SK-N-SH (cell line): ENCODE results near the gene CAPN10. TPM values are rescaled to one million over a fixed set of nuclear protein-coding genes. Genes with fewer than 3 reads are reported as not detected.

ENCODE experiments used
- CTCF ChIA-PET: fragments of 300-600, 350-600 bp; formaldehyde crosslinking; extraction: SDS; loops from one replicate; lab custom pipeline; 2021; lab: Yijun Ruan, JAX
- POLR2A ChIA-PET: fragments of 350-600 bp; sonication (Branson Sonifier 250); formaldehyde crosslinking; extraction: SDS; loops from one replicate; lab custom pipeline; 2020; ENCODE audit warnings: antibody characterized with exemption, inconsistent platforms; lab: Yijun Ruan, JAX
- DNase-seq: peaks from one replicate; pipeline ENCODE4 v3.0.0; 2012
- H2AFZ ChIP-seq: fragments of 200-600 bp; sonication (generic); 2 replicates; pipeline ENCODE4 v1.8.1; 2016; ENCODE audit warnings: antibody characterized with exemption, mild to moderate bottlenecking, low read depth
- H3F3A ChIP-seq: fragments of 200-600 bp; sonication (generic); replicated peaks from 2 replicates; pipeline ENCODE3; 2016; ENCODE audit warnings: antibody characterized with exemption, mild to moderate bottlenecking; ENCODE audit not compliant: insufficient read depth
- H3K27ac ChIP-seq, 2 experiments: fragments of 200-500 bp in 1 of 2; fragments of 200-600 bp in 1 of 2; sonication (Bioruptor generic) in 1 of 2; sonication (generic), shearing (Covaris generic) in 1 of 2; 2 replicates each; pipeline versions ENCODE4 v1.5.1 to v1.6.1; 2014 to 2016; ENCODE audit warnings: low read depth in 2 of 2, inconsistent platforms in 1 of 2, low read length in 1 of 2, mild to moderate bottlenecking in 1 of 2, mixed read lengths in 1 of 2
- H3K27me3 ChIP-seq: fragments of 200-600 bp; sonication (generic), shearing (Covaris generic); 2 replicates; pipeline ENCODE4 v1.6.1; 2016; ENCODE audit warnings: mixed run types; ENCODE audit not compliant: insufficient read depth
- H3K36me3 ChIP-seq, 2 experiments: fragments of 200-500 bp in 1 of 2; fragments of 200-600 bp in 1 of 2; sonication (Bioruptor generic) in 1 of 2; sonication (generic) in 1 of 2; replicated peaks in 1 of 2; 2 replicates each; pipeline versions ENCODE3 to v1.5.1; 2014 to 2016; ENCODE audit warnings: low read length in 1 of 2, mild to moderate bottlenecking in 1 of 2; ENCODE audit not compliant: insufficient read depth in 2 of 2, control insufficient read depth in 1 of 2
- H3K4me1 ChIP-seq, 2 experiments: fragments of 200-500 bp in 1 of 2; fragments of 200-600 bp in 1 of 2; sonication (Bioruptor generic) in 1 of 2; sonication (generic), shearing (Covaris generic) in 1 of 2; 2 replicates each; pipeline versions ENCODE4 v1.5.1 to v1.6.1; 2014 to 2016; ENCODE audit warnings: low read depth in 1 of 2, low read length in 1 of 2, mixed run types in 1 of 2; ENCODE audit not compliant: insufficient read depth in 2 of 2, control insufficient read depth in 1 of 2
- H3K4me2 ChIP-seq: fragments of 200-600 bp; sonication (generic), shearing (Covaris generic); 2 replicates; pipeline ENCODE4 v1.6.1; 2017; ENCODE audit warnings: mixed run types
- H3K4me3 ChIP-seq, 2 experiments: fragments of 200-500 bp in 1 of 2; fragments of 200-600 bp in 1 of 2; sonication (Bioruptor generic) in 1 of 2; sonication (generic), shearing (Covaris generic) in 1 of 2; 2 replicates each; pipeline versions ENCODE4 v1.5.1 to v1.8.1; 2014 to 2016; ENCODE audit warnings: low read depth in 2 of 2, inconsistent platforms in 1 of 2, low read length in 1 of 2, mild to moderate bottlenecking in 1 of 2, mixed read lengths in 1 of 2, moderate library complexity in 1 of 2
- H3K79me2 ChIP-seq: fragments of 200-600 bp; sonication (generic); 2 replicates; pipeline ENCODE4 v1.8.1; 2017; ENCODE audit warnings: mild to moderate bottlenecking; ENCODE audit not compliant: insufficient read depth
- H3K9ac ChIP-seq: fragments of 200-600 bp; sonication (generic); 2 replicates; pipeline ENCODE4 v1.6.1; 2017; ENCODE audit warnings: mixed run types
- H3K9me2 ChIP-seq: fragments of 200-600 bp; sonication (generic); 2 replicates; pipeline ENCODE4 v1.6.1; 2017; ENCODE audit warnings: mixed run types
- H3K9me3 ChIP-seq: fragments of 200-600 bp; sonication (generic); 2 replicates; pipeline ENCODE4 v1.6.1; 2017; ENCODE audit warnings: mixed run types, mild to moderate bottlenecking, moderate library complexity
- H4K20me1 ChIP-seq: fragments of 200-600 bp; sonication (generic); 2 replicates; pipeline ENCODE4 v1.6.1; 2017; ENCODE audit warnings: mild to moderate bottlenecking, mixed run types; ENCODE audit not compliant: insufficient read depth
- CHD2 ChIP-seq: fragments of 150-350 bp; IDR thresholded peaks from 2 replicates; pipeline ENCODE4 v1.6.1; 2018; ENCODE audit warnings: low read length; ENCODE audit not compliant: partially characterized antibody
- ELF1 ChIP-seq: IDR thresholded peaks from 2 replicates; pipeline ENCODE4 v1.4.0; 2012
- EZH2phosphoT487 ChIP-seq: fragments of 200-600 bp; sonication (generic); IDR thresholded peaks from 2 replicates; pipeline ENCODE4 v1.6.1; 2017; ENCODE audit warnings: low read depth, mixed run types, mild to moderate bottlenecking, antibody characterized with exemption, moderate library complexity, borderline replicate concordance
- FOSL2 ChIP-seq: IDR thresholded peaks from 2 replicates; pipeline ENCODE4 v1.4.0; 2012; ENCODE audit warnings: low read depth, mild to moderate bottlenecking, moderate library complexity, borderline replicate concordance
- FOXJ3 ChIP-seq: sonication (generic); formaldehyde crosslinking; IDR thresholded peaks from 2 replicates; pipeline ENCODE4 v1.5.1; 2020; ENCODE audit warnings: mild to moderate bottlenecking, missing genetic modification reagents
- FOXM1 ChIP-seq: IDR thresholded peaks from 2 replicates; pipeline ENCODE4 v1.4.0; 2012; ENCODE audit warnings: low read depth, mild to moderate bottlenecking
- GATA2 ChIP-seq: sonication (generic); formaldehyde crosslinking; IDR thresholded peaks from 2 replicates; pipeline ENCODE4 v1.5.0; 2020; ENCODE audit warnings: mild to moderate bottlenecking, missing genetic modification reagents
- MEF2A ChIP-seq: IDR thresholded peaks from 2 replicates; pipeline ENCODE4 v1.4.0; 2012; ENCODE audit warnings: low read depth, borderline replicate concordance
- MXI1 ChIP-seq: IDR thresholded peaks from 2 replicates; pipeline ENCODE4 v1.6.1; 2012; ENCODE audit warnings: mild to moderate bottlenecking, low read depth, low read length, improper control_type of control experiment
- NFIC ChIP-seq: IDR thresholded peaks from 2 replicates; pipeline ENCODE4 v1.4.0; 2012; ENCODE audit warnings: borderline replicate concordance
- NRF1 ChIP-seq: IDR thresholded peaks from 2 replicates; pipeline ENCODE4 v1.6.1; 2012; ENCODE audit warnings: low read depth, mild to moderate bottlenecking, low read length
- RAD21 ChIP-seq: IDR thresholded peaks from 2 replicates; pipeline ENCODE4 v1.6.1; 2012; ENCODE audit warnings: mild to moderate bottlenecking, low read length
- RFX5 ChIP-seq: IDR thresholded peaks from 2 replicates; pipeline ENCODE4 v1.6.1; 2012; ENCODE audit warnings: mild to moderate bottlenecking, improper control_type of control experiment, low read length
- SIN3A ChIP-seq: IDR thresholded peaks from 2 replicates; pipeline ENCODE4 v1.6.1; 2012; ENCODE audit warnings: low read depth, mild to moderate bottlenecking, low read length, moderate library complexity, borderline replicate concordance
- SMC3 ChIP-seq: IDR thresholded peaks from 2 replicates; pipeline ENCODE4 v1.6.1; 2012; ENCODE audit warnings: low read depth, low read length, improper control_type of control experiment
- TCF12 ChIP-seq: IDR thresholded peaks from 2 replicates; pipeline ENCODE4 v1.4.0; 2012
- TEAD4 ChIP-seq: IDR thresholded peaks from 2 replicates; pipeline ENCODE4 v1.4.0; 2012; ENCODE audit warnings: mild to moderate bottlenecking, borderline replicate concordance; ENCODE audit not compliant: insufficient read depth
- WGBS: methylation state at CpG from one replicate; pipeline ENCODE4 v1.1.6; 2017; ENCODE audit warnings: low lambda C conversion rate; 5-methylcytosine and 5-hydroxymethylcytosine counted together
- polyA plus RNA-seq, 3 experiments: library from polyadenylated mRNA; depleted of rRNA; stranded (reverse); fragments of >200 nt; gene quantifications; 2 replicates each; pipeline ENCODE4 v1.2.3, GENCODE V29; 2012
- TF ChIP-seq, protein P1 (sequence below): fragments of 200-600 bp; sonication (generic); IDR thresholded peaks from 2 replicates; pipeline ENCODE4 v1.6.1; 2017; ENCODE audit warnings: antibody characterized with exemption, mild to moderate bottlenecking, moderate library complexity
- TF ChIP-seq, protein P2 (sequence below): fragments of 150-350 bp; IDR thresholded peaks from 2 replicates; pipeline ENCODE4 v1.6.1; 2016; ENCODE audit warnings: mild to moderate bottlenecking, low read depth, low read length
- TF ChIP-seq, protein P3 (sequence below): IDR thresholded peaks from 2 replicates; pipeline ENCODE4 v1.4.0; 2012; ENCODE audit warnings: low read depth, borderline replicate concordance
- TF ChIP-seq, protein P4 (sequence below): IDR thresholded peaks from 2 replicates; pipeline ENCODE4 v1.6.1; 2012; ENCODE audit warnings: mild to moderate bottlenecking, low read depth, low read length, moderate library complexity
- TF ChIP-seq, protein P5 (sequence below): fragments of 150-350 bp; IDR thresholded peaks from 2 replicates; pipeline ENCODE4 v1.6.1; 2017; ENCODE audit warnings: antibody characterized with exemption, low read length, low read depth, borderline replicate concordance

Gene CAPN10
- polyA plus RNA-seq, 1 of the 3 experiments (the other 2 are of a cell fraction) = 24.0 TPM

DNA sequence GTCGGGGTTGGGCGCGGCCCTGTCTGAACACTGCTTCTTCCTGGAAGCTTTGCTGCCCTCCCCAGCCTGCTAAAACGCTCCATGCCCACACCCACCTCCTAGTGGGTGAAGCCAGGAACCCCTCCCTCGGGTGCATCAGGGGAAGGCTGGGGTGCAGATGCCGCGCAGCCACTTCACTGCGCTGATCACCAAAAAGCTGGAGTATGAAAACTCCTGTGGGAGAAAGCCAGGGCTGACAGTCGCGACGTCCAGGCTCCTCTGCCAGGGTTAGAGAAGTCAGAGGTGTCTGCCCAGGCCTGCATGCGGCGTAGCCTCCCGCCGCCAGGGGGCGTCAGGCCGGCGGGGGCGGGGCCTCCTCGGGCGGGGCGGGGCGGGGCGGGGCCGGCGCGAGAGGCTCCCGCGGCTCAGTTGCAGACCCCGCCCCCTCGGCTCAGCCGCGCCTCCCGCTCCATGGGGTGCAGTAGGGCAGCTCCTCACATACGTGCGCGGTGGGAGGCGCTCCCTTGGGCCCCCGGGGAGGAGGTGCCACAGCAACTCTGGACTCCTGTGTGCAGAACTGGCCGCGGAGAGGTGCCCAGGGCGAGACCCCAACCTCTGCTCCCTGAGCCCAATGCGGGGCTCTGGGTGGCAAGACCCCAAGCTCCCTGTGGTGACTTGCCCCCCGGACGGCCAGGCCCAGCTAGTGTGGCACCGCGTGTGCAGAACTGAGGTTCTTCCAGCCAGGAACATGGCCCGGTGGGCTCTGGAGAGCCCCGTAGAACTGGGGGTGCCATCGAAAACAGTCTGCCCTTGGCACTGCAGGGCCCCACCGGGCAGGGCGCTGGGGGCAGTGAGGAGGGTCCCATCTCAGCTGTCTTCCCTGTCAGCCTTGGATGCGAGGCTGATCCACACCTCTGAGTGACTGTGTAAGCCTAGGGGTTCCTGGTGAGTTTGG, 20.1 kb upstream of the CAPN10 start:
- ChIA-PET CTCF (interaction anchor here (0.6 to 2.9 kb wide), 19 partner anchors 10 to 579 kb away, joined by 3 to 31 read pairs (median 5); partner anchors contain the start of gene CAPN10), POLR2A (interaction anchor here (0.7 to 2.6 kb wide), 3 partner anchors 10 to 20 kb away, joined by 3 to 18 read pairs (median 3); partner anchors contain the start of gene CAPN10)
- peak overlapping the region; percentile 74 to 80 for H3K27ac ChIP-seq
- H3K4me2 ChIP-seq = peak overlapping the region; percentile 98
- peaks cover 36 to 42% of the 10 kb centered on the region in 2 experiments for H3K4me1 ChIP-seq
- 4% methylated on average over 15 of the region's 53 CpGs for WGBS
- H3K9me3 ChIP-seq = no peaks in the 10 kb centered on the region
- peaks cover 0 to 7% of the 10 kb centered on the region in 2 experiments for H3K36me3 ChIP-seq
- peak; percentile 92 for DNase-seq
- H2AFZ ChIP-seq = peak overlapping the region; percentile 91
- H3K27me3 ChIP-seq = no peaks in the 10 kb centered on the region
- peak overlapping the region; percentile 70 to 73 for H3K4me3 ChIP-seq
- peaks cover 16% of the 10 kb centered on the region for H3F3A ChIP-seq
- peaks cover 35% of the 10 kb centered on the region for H3K79me2 ChIP-seq
- H3K9ac ChIP-seq = peak overlapping the region; percentile 64
- H4K20me1 ChIP-seq = 0 out of 2 replicates have a peak, but pooled peaks cover 12% of the 10 kb centered on the region
- H3K9me2 ChIP-seq = no peaks in the 10 kb centered on the region
- TF ChIP-seq CHD2 (peak; percentile 14), NFIC (no peak), TEAD4 (no peak), SIN3A (no peak), RAD21 (peak; percentile 19), MEF2A (no peak), FOXM1 (no peak), ELF1 (0 out of 2 replicates have a peak, but pooled peaks have one; percentile 7), RFX5 (no peak), TCF12 (no peak), FOSL2 (no peak), SMC3 (no peak; the same call in 1 of the 2 replicates), NRF1 (peak; percentile 47), FOXJ3 (CRISPR knock-in tag) (no peak), GATA2 (CRISPR knock-in tag) (no peak), EZH2phosphoT487 (no peak), MXI1 (no peak; the same call in 1 of the 2 replicates)
- TF ChIP-seq, protein P1, sequence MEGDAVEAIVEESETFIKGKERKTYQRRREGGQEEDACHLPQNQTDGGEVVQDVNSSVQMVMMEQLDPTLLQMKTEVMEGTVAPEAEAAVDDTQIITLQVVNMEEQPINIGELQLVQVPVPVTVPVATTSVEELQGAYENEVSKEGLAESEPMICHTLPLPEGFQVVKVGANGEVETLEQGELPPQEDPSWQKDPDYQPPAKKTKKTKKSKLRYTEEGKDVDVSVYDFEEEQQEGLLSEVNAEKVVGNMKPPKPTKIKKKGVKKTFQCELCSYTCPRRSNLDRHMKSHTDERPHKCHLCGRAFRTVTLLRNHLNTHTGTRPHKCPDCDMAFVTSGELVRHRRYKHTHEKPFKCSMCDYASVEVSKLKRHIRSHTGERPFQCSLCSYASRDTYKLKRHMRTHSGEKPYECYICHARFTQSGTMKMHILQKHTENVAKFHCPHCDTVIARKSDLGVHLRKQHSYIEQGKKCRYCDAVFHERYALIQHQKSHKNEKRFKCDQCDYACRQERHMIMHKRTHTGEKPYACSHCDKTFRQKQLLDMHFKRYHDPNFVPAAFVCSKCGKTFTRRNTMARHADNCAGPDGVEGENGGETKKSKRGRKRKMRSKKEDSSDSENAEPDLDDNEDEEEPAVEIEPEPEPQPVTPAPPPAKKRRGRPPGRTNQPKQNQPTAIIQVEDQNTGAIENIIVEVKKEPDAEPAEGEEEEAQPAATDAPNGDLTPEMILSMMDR = peak; percentile 72
- TF ChIP-seq, protein P2, sequence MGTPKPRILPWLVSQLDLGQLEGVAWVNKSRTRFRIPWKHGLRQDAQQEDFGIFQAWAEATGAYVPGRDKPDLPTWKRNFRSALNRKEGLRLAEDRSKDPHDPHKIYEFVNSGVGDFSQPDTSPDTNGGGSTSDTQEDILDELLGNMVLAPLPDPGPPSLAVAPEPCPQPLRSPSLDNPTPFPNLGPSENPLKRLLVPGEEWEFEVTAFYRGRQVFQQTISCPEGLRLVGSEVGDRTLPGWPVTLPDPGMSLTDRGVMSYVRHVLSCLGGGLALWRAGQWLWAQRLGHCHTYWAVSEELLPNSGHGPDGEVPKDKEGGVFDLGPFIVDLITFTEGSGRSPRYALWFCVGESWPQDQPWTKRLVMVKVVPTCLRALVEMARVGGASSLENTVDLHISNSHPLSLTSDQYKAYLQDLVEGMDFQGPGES = no peak
- TF ChIP-seq, protein P3, sequence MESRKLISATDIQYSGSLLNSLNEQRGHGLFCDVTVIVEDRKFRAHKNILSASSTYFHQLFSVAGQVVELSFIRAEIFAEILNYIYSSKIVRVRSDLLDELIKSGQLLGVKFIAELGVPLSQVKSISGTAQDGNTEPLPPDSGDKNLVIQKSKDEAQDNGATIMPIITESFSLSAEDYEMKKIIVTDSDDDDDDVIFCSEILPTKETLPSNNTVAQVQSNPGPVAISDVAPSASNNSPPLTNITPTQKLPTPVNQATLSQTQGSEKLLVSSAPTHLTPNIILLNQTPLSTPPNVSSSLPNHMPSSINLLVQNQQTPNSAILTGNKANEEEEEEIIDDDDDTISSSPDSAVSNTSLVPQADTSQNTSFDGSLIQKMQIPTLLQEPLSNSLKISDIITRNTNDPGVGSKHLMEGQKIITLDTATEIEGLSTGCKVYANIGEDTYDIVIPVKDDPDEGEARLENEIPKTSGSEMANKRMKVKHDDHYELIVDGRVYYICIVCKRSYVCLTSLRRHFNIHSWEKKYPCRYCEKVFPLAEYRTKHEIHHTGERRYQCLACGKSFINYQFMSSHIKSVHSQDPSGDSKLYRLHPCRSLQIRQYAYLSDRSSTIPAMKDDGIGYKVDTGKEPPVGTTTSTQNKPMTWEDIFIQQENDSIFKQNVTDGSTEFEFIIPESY = no peak
- TF ChIP-seq, protein P4, sequence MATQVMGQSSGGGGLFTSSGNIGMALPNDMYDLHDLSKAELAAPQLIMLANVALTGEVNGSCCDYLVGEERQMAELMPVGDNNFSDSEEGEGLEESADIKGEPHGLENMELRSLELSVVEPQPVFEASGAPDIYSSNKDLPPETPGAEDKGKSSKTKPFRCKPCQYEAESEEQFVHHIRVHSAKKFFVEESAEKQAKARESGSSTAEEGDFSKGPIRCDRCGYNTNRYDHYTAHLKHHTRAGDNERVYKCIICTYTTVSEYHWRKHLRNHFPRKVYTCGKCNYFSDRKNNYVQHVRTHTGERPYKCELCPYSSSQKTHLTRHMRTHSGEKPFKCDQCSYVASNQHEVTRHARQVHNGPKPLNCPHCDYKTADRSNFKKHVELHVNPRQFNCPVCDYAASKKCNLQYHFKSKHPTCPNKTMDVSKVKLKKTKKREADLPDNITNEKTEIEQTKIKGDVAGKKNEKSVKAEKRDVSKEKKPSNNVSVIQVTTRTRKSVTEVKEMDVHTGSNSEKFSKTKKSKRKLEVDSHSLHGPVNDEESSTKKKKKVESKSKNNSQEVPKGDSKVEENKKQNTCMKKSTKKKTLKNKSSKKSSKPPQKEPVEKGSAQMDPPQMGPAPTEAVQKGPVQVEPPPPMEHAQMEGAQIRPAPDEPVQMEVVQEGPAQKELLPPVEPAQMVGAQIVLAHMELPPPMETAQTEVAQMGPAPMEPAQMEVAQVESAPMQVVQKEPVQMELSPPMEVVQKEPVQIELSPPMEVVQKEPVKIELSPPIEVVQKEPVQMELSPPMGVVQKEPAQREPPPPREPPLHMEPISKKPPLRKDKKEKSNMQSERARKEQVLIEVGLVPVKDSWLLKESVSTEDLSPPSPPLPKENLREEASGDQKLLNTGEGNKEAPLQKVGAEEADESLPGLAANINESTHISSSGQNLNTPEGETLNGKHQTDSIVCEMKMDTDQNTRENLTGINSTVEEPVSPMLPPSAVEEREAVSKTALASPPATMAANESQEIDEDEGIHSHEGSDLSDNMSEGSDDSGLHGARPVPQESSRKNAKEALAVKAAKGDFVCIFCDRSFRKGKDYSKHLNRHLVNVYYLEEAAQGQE = 0 out of 2 replicates have a peak, but pooled peaks have one; percentile 2
- TF ChIP-seq, protein P5, sequence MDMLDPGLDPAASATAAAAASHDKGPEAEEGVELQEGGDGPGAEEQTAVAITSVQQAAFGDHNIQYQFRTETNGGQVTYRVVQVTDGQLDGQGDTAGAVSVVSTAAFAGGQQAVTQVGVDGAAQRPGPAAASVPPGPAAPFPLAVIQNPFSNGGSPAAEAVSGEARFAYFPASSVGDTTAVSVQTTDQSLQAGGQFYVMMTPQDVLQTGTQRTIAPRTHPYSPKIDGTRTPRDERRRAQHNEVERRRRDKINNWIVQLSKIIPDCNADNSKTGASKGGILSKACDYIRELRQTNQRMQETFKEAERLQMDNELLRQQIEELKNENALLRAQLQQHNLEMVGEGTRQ = no peak
